Esophagus muscularis mucosa (tissue), 4 donors: Measurements from ENCODE around the gene ADCY5. TPM values are rescaled to one million over a fixed set of nuclear protein-coding genes. Genes with fewer than 3 reads are reported as not detected.

Experiments used
- DNase-seq: peaks from one replicate; pipeline ENCODE4 v3.0.0-alpha.2; 2017; ENCODE audit errors: extremely low spot score
- H3K27ac ChIP-seq, 4 donors: fragments of 200-600 bp; sonication (generic); replicated peaks in 1 of 4; 1 replicate in 3 of 4; 2 replicates in 1 of 4; pipeline ENCODE4 v1.5.1; 2016 to 2019; ENCODE audit warnings: mild to moderate bottlenecking in 1 of 4
- H3K27me3 ChIP-seq, 4 donors: fragments of 200-600 bp; sonication (generic); one replicate each; pipeline versions ENCODE4 v1.5.1 to v1.6.0; 2016 to 2019
- H3K36me3 ChIP-seq, 4 donors: fragments of 200-600 bp; sonication (generic); one replicate each; pipeline ENCODE4 v1.5.1; 2016 to 2019
- H3K4me1 ChIP-seq, 4 donors: fragments of 200-600 bp; sonication (generic); one replicate each; pipeline ENCODE4 v1.5.1; 2016 to 2019
- H3K4me3 ChIP-seq, 4 donors: fragments of 200-600 bp; sonication (generic); 1 replicate in 2 of 4; 2 replicates in 2 of 4; pipeline ENCODE4 v1.5.1; 2016 to 2019; ENCODE audit warnings: mild to moderate bottlenecking in 4 of 4, moderate library complexity in 1 of 4
- H3K9me3 ChIP-seq, 4 donors: fragments of 200-600 bp; sonication (generic); 1 replicate in 3 of 4; 2 replicates in 1 of 4; pipeline ENCODE4 v1.5.1; 2016 to 2019
- CTCF ChIP-seq, 3 experiments: fragments of 200-600 bp in 2 of 3; fragments of 450-650 bp in 1 of 3; sonication (generic) in 2 of 3; IDR thresholded peaks; one replicate each; pipeline ENCODE4 v1.5.1; 2017 to 2019; ENCODE audit warnings: antibody characterized with exemption in 3 of 3, mild to moderate bottlenecking in 2 of 3, moderate library complexity in 1 of 3
- EP300 ChIP-seq: sonication (generic); formaldehyde crosslinking; IDR thresholded peaks from one replicate; pipeline ENCODE4 v1.6.1; 2017; ENCODE audit warnings: antibody characterized with exemption
- POLR2A ChIP-seq: fragments of 450-650 bp; IDR thresholded peaks from one replicate; pipeline ENCODE4 v1.6.1; 2017; ENCODE audit warnings: antibody characterized with exemption, moderate library complexity, mild to moderate bottlenecking, low read depth
- POLR2AphosphoS5 ChIP-seq, 2 donors: sonication (generic); formaldehyde crosslinking; IDR thresholded peaks; one replicate each; pipeline ENCODE4 v1.6.1; 2017; ENCODE audit warnings: antibody characterized with exemption in 2 of 2
- WGBS: methylation state at CpG from one replicate; pipeline ENCODE4 v1.1.5; 2018; 5-methylcytosine and 5-hydroxymethylcytosine counted together
- intact Hi-C: fragments of 100-400 bp; cut with DNase I; formaldehyde crosslinking; loops from one replicate; pipeline ENCODE4 v1.15.1; 2023
- total RNA-seq, 4 donors: library from RNA; depleted of rRNA; stranded (reverse); fragments of >200 nt; gene quantifications; one replicate each; pipeline versions ENCODE4 v1.1.0 to v1.2.1, GENCODE V29; 2016

Gene ADCY5
- total RNA-seq, 4 donors from 2014 or later, result 133 to 228 (median 189) TPM

- Histone ChIP-seq H3K9me3 (no peaks in the 10 kb centered on the region), H3K4me3 (no peak overlapping the region), H3K4me1 (peaks cover 0 to 5% (median 0%) of the 10 kb centered on the region in 4 donors), H3K27me3 (no peaks in the 10 kb centered on the region), H3K27ac (no peak overlapping the region), H3K36me3 (peaks cover 49 to 100% (median 81%) of the 10 kb centered on the region in 4 donors)
- TF ChIP-seq POLR2A (no peak), POLR2AphosphoS5 (IDR thresholded peaks at IDR 0.05) (no peak), EP300 (no peak), CTCF (IDR thresholded peaks at IDR 0.05) (no peak)
- WGBS, result 72% methylated on average over 5 of the region's 5 CpGs
- no peak for DNase-seq
- intact Hi-C loops, result no loop called here
These were observed 150.0 kb downstream of the ADCY5 start for GRCh38 chr3:123298903-123299302.

GRCh38 chr3:123297627-123297899, 151.3 kb downstream of the ADCY5 start:
- Histone ChIP-seq H3K9me3 (no peaks in the 10 kb centered on the region), H3K27ac (peak overlapping the region in 2 of 4 donors; percentile 0 to 31), H3K4me1 (peaks cover 0 to 5% (median 0%) of the 10 kb centered on the region in 4 donors), H3K27me3 (no peaks in the 10 kb centered on the region), H3K36me3 (peaks cover 40 to 100% (median 76%) of the 10 kb centered on the region in 4 donors), H3K4me3 (no peak overlapping the region)
- intact Hi-C loops, result no loop called here
- WGBS, result 86% methylated on average over 6 of the region's 6 CpGs
- no peak for TF ChIP-seq POLR2AphosphoS5 (IDR thresholded peaks at IDR 0.05)
- no peak for TF ChIP-seq POLR2A
- TF ChIP-seq CTCF (IDR thresholded peaks at IDR 0.05), result no peak
- no peak for TF ChIP-seq EP300
- DNase-seq, result no peak

- H3K4me1 ChIP-seq, result peaks cover 0 to 5% (median 0%) of the 10 kb centered on the region in 4 donors
- peaks cover 44 to 100% (median 74%) of the 10 kb centered on the region in 4 donors for H3K36me3 ChIP-seq
- no peaks in the 10 kb centered on the region for H3K9me3 ChIP-seq
- intact Hi-C loops, result no loop called here
- 79% methylated on average over 10 of the region's 13 CpGs for WGBS
- DNase-seq, result no peak
- H3K27ac ChIP-seq, result peak overlapping the region in 3 of 4 donors; percentile 0 to 31 (median 5)
- TF ChIP-seq CTCF (IDR thresholded peaks at IDR 0.05) (no peak), POLR2A (no peak), POLR2AphosphoS5 (IDR thresholded peaks at IDR 0.05) (peak in 1 of 2 donors; percentile 6), EP300 (no peak)
- no peak overlapping the region for H3K4me3 ChIP-seq
- no peaks in the 10 kb centered on the region for H3K27me3 ChIP-seq
These were observed 151.9 kb downstream of the ADCY5 start for GRCh38 chr3:123296836-123297626.

GRCh38 chr3:123296261-123296660, 152.6 kb downstream of the ADCY5 start:
- WGBS, result 84% methylated on average over 3 of the region's 7 CpGs
- TF ChIP-seq EP300, result no peak
- TF ChIP-seq CTCF (IDR thresholded peaks at IDR 0.05), result no peak
- no peak for TF ChIP-seq POLR2A
- no peak for TF ChIP-seq POLR2AphosphoS5 (IDR thresholded peaks at IDR 0.05)
- DNase-seq, result no peak

More at GRCh38 chr3:123296261-123296660, 152.6 kb downstream of the ADCY5 start:
- no peaks in the 10 kb centered on the region for H3K9me3 ChIP-seq
- peaks cover 46 to 100% (median 73%) of the 10 kb centered on the region in 4 donors for H3K36me3 ChIP-seq
- intact Hi-C loops, result no loop called here
- no peak overlapping the region for H3K4me3 ChIP-seq
- H3K27me3 ChIP-seq, result no peaks in the 10 kb centered on the region
- peaks cover 0 to 5% (median under 1%) of the 10 kb centered on the region in 4 donors for H3K4me1 ChIP-seq
- no peak overlapping the region for H3K27ac ChIP-seq
